Parathyroid adenoma (tissue), 2 donors: ENCODE results near the gene FAM50A.
A peak's percentile ranks its signal among the peaks of the same experiment; 100 is the strongest.
"Not testable (repeated sequence)": the region's sequence is repeated elsewhere in the genome, so short reads cannot be mapped to it uniquely, and the experiment has no call there.

Source experiments
- H2AFZ ChIP-seq: fragments of 300-600 bp; sonication (generic); one replicate; pipeline ENCODE4 v1.7.0; 2017; ENCODE audit warnings: antibody characterized with exemption, mild to moderate bottlenecking
- H3K27ac ChIP-seq: fragments of 300-600 bp; sonication (generic); one replicate; pipeline ENCODE4 v1.7.0; 2017
- H3K27me3 ChIP-seq: fragments of 300-600 bp; sonication (generic); one replicate; pipeline ENCODE4 v1.7.0; 2017; ENCODE audit warnings: low read length; ENCODE audit not compliant: control insufficient read depth, insufficient read depth
- H3K36me3 ChIP-seq: fragments of 300-600 bp; sonication (generic); one replicate; pipeline ENCODE4 v1.7.0; 2017; ENCODE audit warnings: low read length; ENCODE audit not compliant: control insufficient read depth, insufficient read depth
- H3K4me1 ChIP-seq: fragments of 300-600 bp; sonication (generic); one replicate; pipeline ENCODE4 v1.7.0; 2017; ENCODE audit warnings: control low read depth
- H3K4me2 ChIP-seq: fragments of 300-600 bp; sonication (generic); one replicate; pipeline ENCODE4 v1.7.0; 2017; ENCODE audit warnings: low read length
- H3K4me3 ChIP-seq: fragments of 300-600 bp; sonication (generic); one replicate; pipeline ENCODE4 v1.7.0; 2017; ENCODE audit warnings: low read depth, low read length
- H3K79me2 ChIP-seq: fragments of 300-600 bp; sonication (generic); one replicate; pipeline ENCODE4 v1.7.0; 2017; ENCODE audit warnings: control low read depth
- H3K9ac ChIP-seq: fragments of 300-600 bp; sonication (generic); one replicate; pipeline ENCODE4 v1.7.0; 2017; ENCODE audit warnings: mild to moderate bottlenecking
- H3K9me3 ChIP-seq: fragments of 300-600 bp; sonication (generic); one replicate; pipeline ENCODE4 v1.7.0; 2017; ENCODE audit warnings: low read length; ENCODE audit not compliant: control insufficient read depth
- CTCF ChIP-seq: fragments of 300-600 bp; sonication (generic); IDR thresholded peaks from one replicate; pipeline ENCODE4 v1.7.0; 2017; ENCODE audit warnings: antibody characterized with exemption, mild to moderate bottlenecking
- donor health status: primary hyperparathyroidism.

FAM50A gene

GRCh38 chrX:154398668-154399526, 45.0 kb upstream of the FAM50A start:
- no peaks in the 10 kb centered on the region for H3K79me2 ChIP-seq
- no peaks in the 10 kb centered on the region for H3K4me1 ChIP-seq
- peak; percentile 91 for TF ChIP-seq CTCF
- H2AFZ ChIP-seq, result peak overlapping the region; percentile 56
- no peaks in the 10 kb centered on the region for H3K27me3 ChIP-seq
- peak overlapping the region; percentile 95 for H3K9ac ChIP-seq
- H3K27ac ChIP-seq, result peak overlapping the region; percentile 100
- H3K4me2 ChIP-seq, result peak overlapping the region; percentile 79
- H3K9me3 ChIP-seq, result no peaks in the 10 kb centered on the region
- peak overlapping the region; percentile 97 for H3K4me3 ChIP-seq
- no peaks in the 10 kb centered on the region for H3K36me3 ChIP-seq

- peak overlapping the region; percentile 100 for H3K27ac ChIP-seq
- no peaks in the 10 kb centered on the region for H3K36me3 ChIP-seq
- no peaks in the 10 kb centered on the region for H3K9me3 ChIP-seq
- H3K4me1 ChIP-seq, result no peaks in the 10 kb centered on the region
- H3K4me2 ChIP-seq, result peak overlapping the region; percentile 79
- H3K4me3 ChIP-seq, result peak overlapping the region; percentile 97
- no peak overlapping the region for H3K9ac ChIP-seq
- no peaks in the 10 kb centered on the region for H3K27me3 ChIP-seq
- no peak for TF ChIP-seq CTCF
- no peak overlapping the region for H2AFZ ChIP-seq
- H3K79me2 ChIP-seq, result no peaks in the 10 kb centered on the region
Measured at GRCh38 chrX:154399527-154400368, 44.2 kb upstream of the FAM50A start.

GRCh38 chrX:154400369-154400817, 43.5 kb upstream of the FAM50A start:
- not testable (repeated sequence) for H3K4me3 ChIP-seq, H2AFZ ChIP-seq, H3K4me2 ChIP-seq, H3K4me1 ChIP-seq, H3K27ac ChIP-seq, H3K9ac ChIP-seq, H3K36me3 ChIP-seq, H3K9me3 ChIP-seq, H3K27me3 ChIP-seq, H3K79me2 ChIP-seq

GRCh38 chrX:154401045-154401799, 42.7 kb upstream of the FAM50A start:
- no peaks in the 10 kb centered on the region for H3K4me1 ChIP-seq
- TF ChIP-seq CTCF, result no peak
- no peak overlapping the region for H3K4me2 ChIP-seq
- no peak overlapping the region for H3K4me3 ChIP-seq
- no peak overlapping the region for H3K9ac ChIP-seq
- no peaks in the 10 kb centered on the region for H3K27me3 ChIP-seq
- no peak overlapping the region for H3K27ac ChIP-seq
- H3K9me3 ChIP-seq, result no peaks in the 10 kb centered on the region
- H3K79me2 ChIP-seq, result no peaks in the 10 kb centered on the region
- no peaks in the 10 kb centered on the region for H3K36me3 ChIP-seq
- H2AFZ ChIP-seq, result no peak overlapping the region
